Tibial nerve (tissue), 4 donors: Measurements from ENCODE around the gene IFNAR1.

Source experiments
- EP300 ChIP-seq, 2 donors: sonication (generic); formaldehyde crosslinking; IDR thresholded peaks; one replicate each; pipeline ENCODE4 v1.6.1; 2017; ENCODE audit warnings: antibody characterized with exemption in 2 of 2, mild to moderate bottlenecking in 1 of 2
- POLR2A ChIP-seq, 2 donors: fragments of 450-650 bp; IDR thresholded peaks; one replicate each; pipeline ENCODE4 v1.6.1; 2017; ENCODE audit warnings: antibody characterized with exemption in 2 of 2, mild to moderate bottlenecking in 2 of 2, moderate library complexity in 2 of 2
- TF ChIP-seq, protein P1 (sequence below), 5 experiments: fragments of 200-600 bp in 3 of 5; fragments of 450-650 bp in 2 of 5; sonication (generic) in 3 of 5; IDR thresholded peaks; one replicate each; pipeline ENCODE4 v1.5.1; 2016 to 2019; ENCODE audit warnings: antibody characterized with exemption in 5 of 5, mild to moderate bottlenecking in 3 of 5, moderate library complexity in 2 of 5

- TF ChIP-seq POLR2A (IDR thresholded peaks at IDR 0.05): no peak
- TF ChIP-seq, protein P1, sequence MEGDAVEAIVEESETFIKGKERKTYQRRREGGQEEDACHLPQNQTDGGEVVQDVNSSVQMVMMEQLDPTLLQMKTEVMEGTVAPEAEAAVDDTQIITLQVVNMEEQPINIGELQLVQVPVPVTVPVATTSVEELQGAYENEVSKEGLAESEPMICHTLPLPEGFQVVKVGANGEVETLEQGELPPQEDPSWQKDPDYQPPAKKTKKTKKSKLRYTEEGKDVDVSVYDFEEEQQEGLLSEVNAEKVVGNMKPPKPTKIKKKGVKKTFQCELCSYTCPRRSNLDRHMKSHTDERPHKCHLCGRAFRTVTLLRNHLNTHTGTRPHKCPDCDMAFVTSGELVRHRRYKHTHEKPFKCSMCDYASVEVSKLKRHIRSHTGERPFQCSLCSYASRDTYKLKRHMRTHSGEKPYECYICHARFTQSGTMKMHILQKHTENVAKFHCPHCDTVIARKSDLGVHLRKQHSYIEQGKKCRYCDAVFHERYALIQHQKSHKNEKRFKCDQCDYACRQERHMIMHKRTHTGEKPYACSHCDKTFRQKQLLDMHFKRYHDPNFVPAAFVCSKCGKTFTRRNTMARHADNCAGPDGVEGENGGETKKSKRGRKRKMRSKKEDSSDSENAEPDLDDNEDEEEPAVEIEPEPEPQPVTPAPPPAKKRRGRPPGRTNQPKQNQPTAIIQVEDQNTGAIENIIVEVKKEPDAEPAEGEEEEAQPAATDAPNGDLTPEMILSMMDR (IDR thresholded peaks at IDR 0.05): no peak
- no peak for TF ChIP-seq EP300 (IDR thresholded peaks at IDR 0.05)
These were observed 43.4 kb downstream of the IFNAR1 start for GRCh38 chr21:33368124-33368523.
